GM23338 (cell line): ENCODE data around the gene SASH3. TPM values are rescaled to one million over a fixed set of nuclear protein-coding genes. Genes with fewer than 3 reads are reported as not detected.

ENCODE experiments used
- ATAC-seq: fragments of 200-7000 bp; cut with Tn5 transposase; 3 replicates; pipeline ENCODE4 v1.9.1; 2020
- DNase-seq: peaks from one replicate; pipeline ENCODE4 v3.0.0-alpha.2; 2015; ENCODE audit warnings: low spot score
- H2AFZ ChIP-seq: fragments of 200-600 bp; sonication (generic); 2 replicates; pipeline ENCODE4 v1.8.0; 2016; ENCODE audit warnings: antibody characterized with exemption, mild to moderate bottlenecking, moderate library complexity
- H3F3A ChIP-seq: fragments of 200-600 bp; sonication (generic); replicated peaks from 2 replicates; pipeline ENCODE4 v1.8.0; 2017; ENCODE audit warnings: antibody characterized with exemption, mixed run types, low read depth
- H3K27ac ChIP-seq: fragments of 200-600 bp; sonication (generic); 2 replicates; pipeline ENCODE4 v1.6.1; 2016; ENCODE audit warnings: low read depth
- H3K27me3 ChIP-seq: fragments of 200-600 bp; sonication (generic); 2 replicates; pipeline ENCODE4 v1.8.0; 2016; ENCODE audit warnings: mild to moderate bottlenecking, mixed run types, moderate library complexity; ENCODE audit not compliant: insufficient read depth
- H3K36me3 ChIP-seq: fragments of 200-600 bp; sonication (generic); 2 replicates; pipeline ENCODE4 v1.8.0; 2016; ENCODE audit warnings: mild to moderate bottlenecking; ENCODE audit not compliant: insufficient read depth
- H3K4me1 ChIP-seq: fragments of 200-600 bp; sonication (generic); 2 replicates; pipeline ENCODE4 v1.8.0; 2016; ENCODE audit warnings: mild to moderate bottlenecking, moderate library complexity; ENCODE audit not compliant: insufficient read depth
- H3K4me2 ChIP-seq: fragments of 200-600 bp; sonication (generic); 2 replicates; pipeline ENCODE4 v1.7.1; 2017; ENCODE audit warnings: mixed run types
- H3K4me3 ChIP-seq: fragments of 200-600 bp; sonication (generic); 2 replicates; pipeline ENCODE4 v1.6.1; 2016; ENCODE audit warnings: mixed run types
- H3K79me2 ChIP-seq: fragments of 200-600 bp; sonication (generic); replicated peaks from 2 replicates; pipeline ENCODE4 v1.8.0; 2017; ENCODE audit warnings: mild to moderate bottlenecking; ENCODE audit not compliant: insufficient read depth
- H3K9me2 ChIP-seq: fragments of 200-600 bp; sonication (generic); 2 replicates; pipeline ENCODE4 v1.8.0; 2017; ENCODE audit not compliant: insufficient read depth
- H4K20me1 ChIP-seq: fragments of 200-600 bp; sonication (generic); replicated peaks from 2 replicates; pipeline ENCODE4 v1.8.0; 2017; ENCODE audit warnings: mild to moderate bottlenecking; ENCODE audit not compliant: insufficient read depth
- H3K27ac Mint-ChIP-seq: 2 replicates; pipeline ENCODE4 v1.8.0; 2020; ENCODE audit warnings: inconsistent platforms, mild to moderate bottlenecking, moderate library complexity, mixed read lengths
- H3K27me3 Mint-ChIP-seq: 3 replicates; pipeline ENCODE4 v1.8.0; 2022; ENCODE audit warnings: low read depth, mild to moderate bottlenecking, moderate library complexity, mixed read lengths, inconsistent platforms; ENCODE audit not compliant: insufficient read depth, poor library complexity
- H3K36me3 Mint-ChIP-seq: 3 replicates; pipeline ENCODE4 v1.8.0; 2021; ENCODE audit warnings: low read depth, mild to moderate bottlenecking, inconsistent platforms, moderate library complexity, mixed read lengths
- H3K4me1 Mint-ChIP-seq: 3 replicates; pipeline ENCODE4 v1.8.0; 2020; ENCODE audit warnings: mild to moderate bottlenecking, inconsistent platforms, mixed read lengths
- H3K4me3 Mint-ChIP-seq: 3 replicates; pipeline ENCODE4 v1.8.0; 2021; ENCODE audit warnings: moderate library complexity, mild to moderate bottlenecking, inconsistent platforms, mixed read lengths
- H3K9me3 Mint-ChIP-seq: 3 replicates; pipeline ENCODE4 v1.8.0; 2020; ENCODE audit warnings: moderate library complexity, mild to moderate bottlenecking, inconsistent platforms, mixed read lengths
- EZH2 ChIP-seq: fragments of 200-600 bp; sonication (generic); IDR thresholded peaks from one replicate; pipeline ENCODE4 v1.8.0; 2017; ENCODE audit warnings: antibody characterized with exemption, mild to moderate bottlenecking, low read depth; ENCODE audit not compliant: unreplicated experiment
- EZH2phosphoT487 ChIP-seq: fragments of 200-600 bp; sonication (generic); IDR thresholded peaks from one replicate; pipeline ENCODE4 v1.8.1; 2018; ENCODE audit warnings: antibody characterized with exemption; ENCODE audit not compliant: unreplicated experiment
- JUNB ChIP-seq: IDR thresholded peaks from one replicate; pipeline ENCODE4 v1.6.1; 2016; ENCODE audit warnings: antibody characterized with exemption; ENCODE audit not compliant: unreplicated experiment
- NANOG ChIP-seq: IDR thresholded peaks from 2 replicates; pipeline ENCODE4 v1.6.1; 2016; ENCODE audit warnings: antibody characterized with exemption, borderline replicate concordance
- POLR2AphosphoS5 ChIP-seq: IDR thresholded peaks from 2 replicates; pipeline ENCODE4 v1.6.1; 2016; ENCODE audit warnings: antibody characterized with exemption, low read depth
- ZNF114 ChIP-seq: fragments of 250-450 bp; sonication (Bioruptor Pico); IDR thresholded peaks from 2 replicates; pipeline ENCODE4 v1.5.0; 2020; ENCODE audit warnings: mild to moderate bottlenecking, moderate library complexity
- ZNF331 ChIP-seq: fragments of 250-450 bp; sonication (Bioruptor Pico); IDR thresholded peaks from 2 replicates; pipeline ENCODE4 v1.5.0; 2020; ENCODE audit warnings: low read depth, mild to moderate bottlenecking, moderate library complexity
- polyA plus RNA-seq: library from polyadenylated mRNA; unstranded; fragments of >200 nt; fragmentation: Nextera tagmentation; extraction: Ambion mirVana; gene quantifications from 2 replicates; pipeline ENCODE4 v1.2.1, GENCODE V29; 2016
- total RNA-seq: library from RNA; depleted of rRNA; stranded (reverse); fragments of >200 nt; shearing (Covaris generic); gene quantifications from 2 replicates; pipeline ENCODE4 v1.2.3, GENCODE V29; 2014
- TF ChIP-seq, protein P1 (sequence below): IDR thresholded peaks from 2 replicates; pipeline ENCODE4 v1.6.1; 2016; ENCODE audit warnings: antibody characterized with exemption
- TF ChIP-seq, protein P2 (sequence below): fragments of 250-450 bp; sonication (Bioruptor Pico); IDR thresholded peaks from 2 replicates; pipeline ENCODE4 v1.5.0; 2020; ENCODE audit warnings: mild to moderate bottlenecking, moderate library complexity

Gene SASH3
- total and polyA plus RNA-seq, 2 experiments from 2014 or later = 0.18 TPM; not detected in 1

DNA sequence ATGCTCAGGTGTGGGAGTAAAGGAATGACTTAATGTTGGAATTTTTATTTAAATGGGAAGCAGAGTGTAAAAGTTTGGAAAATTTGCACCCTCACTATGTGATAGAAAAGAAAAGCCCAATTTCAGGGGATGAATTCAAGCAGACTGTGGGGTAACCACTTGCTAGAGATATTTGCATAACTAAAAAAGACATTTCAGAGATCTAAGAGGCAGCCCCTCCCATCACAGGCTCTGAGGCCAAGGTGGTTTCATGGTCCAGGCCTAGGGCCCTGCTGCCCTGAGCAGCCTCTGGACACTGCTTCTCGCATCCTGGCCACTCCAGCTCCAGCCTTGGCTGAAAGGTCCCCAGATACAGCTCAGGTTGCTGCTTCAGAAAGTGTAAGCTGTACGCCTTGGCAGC, 46.9 kb upstream of the SASH3 start:
- Mint-ChIP-seq H3K4me3 (no peak overlapping the region), H3K27ac (no peak overlapping the region), H3K4me1 (peaks cover 3% of the 10 kb centered on the region), H3K9me3 (no peaks in the 10 kb centered on the region; the same call in 2 of the 3 replicates), H3K27me3 (peaks cover 3% of the 10 kb centered on the region), H3K36me3 (no peaks in the 10 kb centered on the region; the same call in 2 of the 3 replicates)
- Histone ChIP-seq H4K20me1 (no peaks in the 10 kb centered on the region), H3K4me2 (no peak overlapping the region), H3K4me1 (no peaks in the 10 kb centered on the region), H3K9me2 (no peaks in the 10 kb centered on the region), H3F3A (no peaks in the 10 kb centered on the region), H3K27ac (no peak overlapping the region), H3K4me3 (no peak overlapping the region), H3K27me3 (no peaks in the 10 kb centered on the region), H3K79me2 (no peaks in the 10 kb centered on the region), H3K36me3 (no peaks in the 10 kb centered on the region), H2AFZ (no peak overlapping the region)
- no peak for TF ChIP-seq JUNB
- ATAC-seq (no peak), DNase-seq (no peak)

DNA sequence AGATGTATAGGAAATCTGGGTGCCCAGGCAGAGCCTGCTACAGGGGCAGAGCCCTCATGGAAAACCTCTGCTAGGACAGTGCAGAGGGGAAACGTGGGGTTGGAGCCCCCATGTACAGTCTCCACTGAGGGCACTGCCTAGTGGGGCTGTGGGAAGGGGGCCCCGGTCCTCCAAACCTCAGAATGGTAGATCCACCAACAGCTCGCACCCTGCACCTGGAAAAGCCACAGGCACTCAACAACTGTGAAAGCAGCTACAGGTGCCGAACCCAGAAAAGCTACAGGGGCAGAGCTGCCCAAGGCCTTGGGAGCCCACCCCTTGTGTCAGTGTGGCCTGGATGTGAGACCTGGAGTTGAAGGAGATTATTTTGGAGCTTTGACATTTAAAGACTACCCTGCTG, 46.4 kb upstream of the SASH3 start:
- no peak overlapping the region for H3K4me2 ChIP-seq
- H3K36me3 Mint-ChIP-seq = no peaks in the 10 kb centered on the region; the same call in 2 of the 3 replicates
- H3K4me3 Mint-ChIP-seq = no peak overlapping the region
- H3K9me3 Mint-ChIP-seq = no peaks in the 10 kb centered on the region; the same call in 2 of the 3 replicates
- H3K4me3 ChIP-seq = no peak overlapping the region
- H3K79me2 ChIP-seq = no peaks in the 10 kb centered on the region
- peaks cover 3% of the 10 kb centered on the region for H3K27me3 Mint-ChIP-seq
- H3K27ac Mint-ChIP-seq = no peak overlapping the region
- no peaks in the 10 kb centered on the region for H3K9me2 ChIP-seq
- H3F3A ChIP-seq = no peaks in the 10 kb centered on the region
- peaks cover 6% of the 10 kb centered on the region for H3K4me1 Mint-ChIP-seq
- H3K4me1 ChIP-seq = no peaks in the 10 kb centered on the region
- H2AFZ ChIP-seq = no peak overlapping the region
- H4K20me1 ChIP-seq = no peaks in the 10 kb centered on the region
- no peaks in the 10 kb centered on the region for H3K27me3 ChIP-seq
- no peak overlapping the region for H3K27ac ChIP-seq
- ATAC-seq = no peak
- DNase-seq = no peak
- H3K36me3 ChIP-seq = no peaks in the 10 kb centered on the region
- TF ChIP-seq ZNF114 (CRISPR knock-in tag) (no peak), NANOG (no peak), POLR2AphosphoS5 (no peak), JUNB (no peak), ZNF331 (no peak), EZH2 (no peak), EZH2phosphoT487 (no peak)
- TF ChIP-seq, protein P1, sequence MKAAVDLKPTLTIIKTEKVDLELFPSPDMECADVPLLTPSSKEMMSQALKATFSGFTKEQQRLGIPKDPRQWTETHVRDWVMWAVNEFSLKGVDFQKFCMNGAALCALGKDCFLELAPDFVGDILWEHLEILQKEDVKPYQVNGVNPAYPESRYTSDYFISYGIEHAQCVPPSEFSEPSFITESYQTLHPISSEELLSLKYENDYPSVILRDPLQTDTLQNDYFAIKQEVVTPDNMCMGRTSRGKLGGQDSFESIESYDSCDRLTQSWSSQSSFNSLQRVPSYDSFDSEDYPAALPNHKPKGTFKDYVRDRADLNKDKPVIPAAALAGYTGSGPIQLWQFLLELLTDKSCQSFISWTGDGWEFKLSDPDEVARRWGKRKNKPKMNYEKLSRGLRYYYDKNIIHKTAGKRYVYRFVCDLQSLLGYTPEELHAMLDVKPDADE = no peak
- TF ChIP-seq, protein P2, sequence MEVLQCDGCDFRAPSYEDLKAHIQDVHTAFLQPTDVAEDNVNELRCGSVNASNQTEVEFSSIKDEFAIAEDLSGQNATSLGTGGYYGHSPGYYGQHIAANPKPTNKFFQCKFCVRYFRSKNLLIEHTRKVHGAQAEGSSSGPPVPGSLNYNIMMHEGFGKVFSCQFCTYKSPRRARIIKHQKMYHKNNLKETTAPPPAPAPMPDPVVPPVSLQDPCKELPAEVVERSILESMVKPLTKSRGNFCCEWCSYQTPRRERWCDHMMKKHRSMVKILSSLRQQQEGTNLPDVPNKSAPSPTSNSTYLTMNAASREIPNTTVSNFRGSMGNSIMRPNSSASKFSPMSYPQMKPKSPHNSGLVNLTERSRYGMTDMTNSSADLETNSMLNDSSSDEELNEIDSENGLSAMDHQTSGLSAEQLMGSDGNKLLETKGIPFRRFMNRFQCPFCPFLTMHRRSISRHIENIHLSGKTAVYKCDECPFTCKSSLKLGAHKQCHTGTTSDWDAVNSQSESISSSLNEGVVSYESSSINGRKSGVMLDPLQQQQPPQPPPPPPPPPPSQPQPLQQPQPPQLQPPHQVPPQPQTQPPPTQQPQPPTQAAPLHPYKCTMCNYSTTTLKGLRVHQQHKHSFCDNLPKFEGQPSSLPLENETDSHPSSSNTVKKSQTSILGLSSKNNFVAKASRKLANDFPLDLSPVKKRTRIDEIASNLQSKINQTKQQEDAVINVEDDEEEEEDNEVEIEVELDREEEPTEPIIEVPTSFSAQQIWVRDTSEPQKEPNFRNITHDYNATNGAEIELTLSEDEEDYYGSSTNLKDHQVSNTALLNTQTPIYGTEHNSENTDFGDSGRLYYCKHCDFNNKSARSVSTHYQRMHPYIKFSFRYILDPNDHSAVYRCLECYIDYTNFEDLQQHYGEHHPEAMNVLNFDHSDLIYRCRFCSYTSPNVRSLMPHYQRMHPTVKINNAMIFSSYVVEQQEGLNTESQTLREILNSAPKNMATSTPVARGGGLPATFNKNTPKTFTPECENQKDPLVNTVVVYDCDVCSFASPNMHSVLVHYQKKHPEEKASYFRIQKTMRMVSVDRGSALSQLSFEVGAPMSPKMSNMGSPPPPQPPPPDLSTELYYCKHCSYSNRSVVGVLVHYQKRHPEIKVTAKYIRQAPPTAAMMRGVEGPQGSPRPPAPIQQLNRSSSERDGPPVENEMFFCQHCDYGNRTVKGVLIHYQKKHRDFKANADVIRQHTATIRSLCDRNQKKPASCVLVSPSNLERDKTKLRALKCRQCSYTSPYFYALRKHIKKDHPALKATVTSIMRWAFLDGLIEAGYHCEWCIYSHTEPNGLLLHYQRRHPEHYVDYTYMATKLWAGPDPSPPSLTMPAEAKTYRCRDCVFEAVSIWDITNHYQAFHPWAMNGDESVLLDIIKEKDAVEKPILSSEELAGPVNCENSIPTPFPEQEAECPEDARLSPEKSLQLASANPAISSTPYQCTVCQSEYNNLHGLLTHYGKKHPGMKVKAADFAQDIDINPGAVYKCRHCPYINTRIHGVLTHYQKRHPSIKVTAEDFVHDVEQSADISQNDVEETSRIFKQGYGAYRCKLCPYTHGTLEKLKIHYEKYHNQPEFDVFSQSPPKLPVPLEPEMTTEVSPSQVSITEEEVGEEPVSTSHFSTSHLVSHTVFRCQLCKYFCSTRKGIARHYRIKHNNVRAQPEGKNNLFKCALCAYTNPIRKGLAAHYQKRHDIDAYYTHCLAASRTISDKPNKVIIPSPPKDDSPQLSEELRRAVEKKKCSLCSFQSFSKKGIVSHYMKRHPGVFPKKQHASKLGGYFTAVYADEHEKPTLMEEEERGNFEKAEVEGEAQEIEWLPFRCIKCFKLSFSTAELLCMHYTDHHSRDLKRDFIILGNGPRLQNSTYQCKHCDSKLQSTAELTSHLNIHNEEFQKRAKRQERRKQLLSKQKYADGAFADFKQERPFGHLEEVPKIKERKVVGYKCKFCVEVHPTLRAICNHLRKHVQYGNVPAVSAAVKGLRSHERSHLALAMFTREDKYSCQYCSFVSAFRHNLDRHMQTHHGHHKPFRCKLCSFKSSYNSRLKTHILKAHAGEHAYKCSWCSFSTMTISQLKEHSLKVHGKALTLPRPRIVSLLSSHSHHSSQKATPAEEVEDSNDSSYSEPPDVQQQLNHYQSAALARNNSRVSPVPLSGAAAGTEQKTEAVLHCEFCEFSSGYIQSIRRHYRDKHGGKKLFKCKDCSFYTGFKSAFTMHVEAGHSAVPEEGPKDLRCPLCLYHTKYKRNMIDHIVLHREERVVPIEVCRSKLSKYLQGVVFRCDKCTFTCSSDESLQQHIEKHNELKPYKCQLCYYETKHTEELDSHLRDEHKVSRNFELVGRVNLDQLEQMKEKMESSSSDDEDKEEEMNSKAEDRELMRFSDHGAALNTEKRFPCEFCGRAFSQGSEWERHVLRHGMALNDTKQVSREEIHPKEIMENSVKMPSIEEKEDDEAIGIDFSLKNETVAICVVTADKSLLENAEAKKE (CRISPR knock-in tag) = no peak
